A549 (cell line): ENCODE results near the gene DGKD.

Source experiments
- CEBPB ChIP-seq, 2 experiments: fragments of >200 bp in 1 of 2; sonication (Bioruptor Twin) in 1 of 2; formaldehyde crosslinking in 1 of 2; IDR thresholded peaks; 2 replicates each; pipeline ENCODE4 v1.6.1; 2012 to 2016
- CHD2 ChIP-seq: fragments of 150-350 bp; IDR thresholded peaks from 2 replicates; pipeline ENCODE4 v1.6.1; 2014; ENCODE audit warnings: low read length; ENCODE audit not compliant: partially characterized antibody
- CTCF ChIP-seq: fragments of >200 bp; sonication (Bioruptor Twin); formaldehyde crosslinking; IDR thresholded peaks from 3 replicates; pipeline ENCODE4 v1.5.1; 2016
- MAX ChIP-seq: IDR thresholded peaks from 2 replicates; pipeline ENCODE4 v1.6.1; 2012
- POLR2A ChIP-seq: IDR thresholded peaks from 2 replicates; pipeline ENCODE4 v1.6.1; 2012; ENCODE audit warnings: mild to moderate bottlenecking, low read length
- REST ChIP-seq: fragments of 200-600 bp; sonication (generic); IDR thresholded peaks from 2 replicates; pipeline ENCODE4 v1.6.1; 2016; ENCODE audit warnings: antibody characterized with exemption, mild to moderate bottlenecking, moderate library complexity
- ZNF302 ChIP-seq: fragments of 250-450 bp; sonication (Bioruptor Pico); IDR thresholded peaks from 2 replicates; pipeline ENCODE4 v1.9.0; 2021; ENCODE audit warnings: inconsistent platforms, mild to moderate bottlenecking, moderate library complexity

GRCh38 chr2:233346376-233346775, 7.9 kb upstream of the DGKD start:
- TF ChIP-seq ZNF302 (CRISPR knock-in tag) = no peak
- TF ChIP-seq CTCF = no peak
- no peak for TF ChIP-seq MAX
- TF ChIP-seq REST = no peak
- no peak for TF ChIP-seq CHD2
- TF ChIP-seq POLR2A = no peak
- no peak for TF ChIP-seq CEBPB (IDR thresholded peaks at IDR 0.05)
